ENCODE data around the gene SMIM22.

GRCh38 chr16:4803401-4803844 lies 8.3 kb downstream of the SMIM22 start:
- TF ChIP-seq EP300 (IDR thresholded peaks at IDR 0.05) = no peak
- TF ChIP-seq, protein P1, sequence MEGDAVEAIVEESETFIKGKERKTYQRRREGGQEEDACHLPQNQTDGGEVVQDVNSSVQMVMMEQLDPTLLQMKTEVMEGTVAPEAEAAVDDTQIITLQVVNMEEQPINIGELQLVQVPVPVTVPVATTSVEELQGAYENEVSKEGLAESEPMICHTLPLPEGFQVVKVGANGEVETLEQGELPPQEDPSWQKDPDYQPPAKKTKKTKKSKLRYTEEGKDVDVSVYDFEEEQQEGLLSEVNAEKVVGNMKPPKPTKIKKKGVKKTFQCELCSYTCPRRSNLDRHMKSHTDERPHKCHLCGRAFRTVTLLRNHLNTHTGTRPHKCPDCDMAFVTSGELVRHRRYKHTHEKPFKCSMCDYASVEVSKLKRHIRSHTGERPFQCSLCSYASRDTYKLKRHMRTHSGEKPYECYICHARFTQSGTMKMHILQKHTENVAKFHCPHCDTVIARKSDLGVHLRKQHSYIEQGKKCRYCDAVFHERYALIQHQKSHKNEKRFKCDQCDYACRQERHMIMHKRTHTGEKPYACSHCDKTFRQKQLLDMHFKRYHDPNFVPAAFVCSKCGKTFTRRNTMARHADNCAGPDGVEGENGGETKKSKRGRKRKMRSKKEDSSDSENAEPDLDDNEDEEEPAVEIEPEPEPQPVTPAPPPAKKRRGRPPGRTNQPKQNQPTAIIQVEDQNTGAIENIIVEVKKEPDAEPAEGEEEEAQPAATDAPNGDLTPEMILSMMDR (IDR thresholded peaks at IDR 0.05) = no peak
- TF ChIP-seq POLR2AphosphoS5 (IDR thresholded peaks at IDR 0.05) = no peak
- no peak for TF ChIP-seq POLR2A (IDR thresholded peaks at IDR 0.05)

Data from upper lobe of left lung (tissue), 4 donors.